Measurements from ENCODE around the gene DBT.

The DBT gene

DNA sequence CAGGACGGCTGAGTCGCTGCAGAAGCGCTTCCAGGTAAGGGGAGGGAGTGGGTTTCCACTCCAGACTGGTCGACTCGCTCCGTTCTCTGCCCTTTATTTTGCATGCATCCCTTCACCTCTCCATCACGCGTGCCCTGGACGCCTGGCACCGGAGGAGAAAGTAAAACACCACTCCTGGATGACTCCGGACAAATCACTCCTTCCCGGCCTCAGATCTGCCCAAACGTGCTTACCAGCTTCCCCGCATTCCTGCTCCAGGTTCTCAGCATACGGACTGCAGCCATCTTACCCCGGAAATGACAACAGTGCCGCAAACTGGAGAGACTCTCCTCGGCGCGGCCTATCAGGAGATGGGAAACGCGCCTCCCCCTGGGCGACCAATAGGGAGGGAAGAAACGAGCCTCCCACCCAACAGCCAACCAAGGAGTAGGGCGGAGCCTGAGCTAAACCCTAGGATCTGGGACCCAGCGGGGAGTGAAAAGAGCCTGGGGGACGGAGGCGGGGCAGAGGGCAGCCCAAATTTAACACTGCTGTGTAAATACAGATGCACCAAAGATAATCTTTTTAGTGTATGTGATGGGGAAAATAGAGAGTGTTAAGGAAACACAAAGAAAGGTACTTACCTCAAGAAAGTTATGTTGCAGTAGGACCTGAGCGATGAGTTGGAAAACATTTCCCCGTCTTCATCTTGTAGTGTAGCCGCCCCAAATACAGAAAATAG is at the start of gene DBT (continued):
- TF ChIP-seq, protein P1, sequence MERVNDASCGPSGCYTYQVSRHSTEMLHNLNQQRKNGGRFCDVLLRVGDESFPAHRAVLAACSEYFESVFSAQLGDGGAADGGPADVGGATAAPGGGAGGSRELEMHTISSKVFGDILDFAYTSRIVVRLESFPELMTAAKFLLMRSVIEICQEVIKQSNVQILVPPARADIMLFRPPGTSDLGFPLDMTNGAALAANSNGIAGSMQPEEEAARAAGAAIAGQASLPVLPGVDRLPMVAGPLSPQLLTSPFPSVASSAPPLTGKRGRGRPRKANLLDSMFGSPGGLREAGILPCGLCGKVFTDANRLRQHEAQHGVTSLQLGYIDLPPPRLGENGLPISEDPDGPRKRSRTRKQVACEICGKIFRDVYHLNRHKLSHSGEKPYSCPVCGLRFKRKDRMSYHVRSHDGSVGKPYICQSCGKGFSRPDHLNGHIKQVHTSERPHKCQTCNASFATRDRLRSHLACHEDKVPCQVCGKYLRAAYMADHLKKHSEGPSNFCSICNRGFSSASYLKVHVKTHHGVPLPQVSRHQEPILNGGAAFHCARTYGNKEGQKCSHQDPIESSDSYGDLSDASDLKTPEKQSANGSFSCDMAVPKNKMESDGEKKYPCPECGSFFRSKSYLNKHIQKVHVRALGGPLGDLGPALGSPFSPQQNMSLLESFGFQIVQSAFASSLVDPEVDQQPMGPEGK (tag by site-specific recombination; IDR thresholded peaks at IDR 0.05), result peak; percentile 77
- TF ChIP-seq ZNF311 (tag by site-specific recombination; IDR thresholded peaks at IDR 0.05; ENCODE audit: borderline replicate concordance), result no peak
- 0 out of 2 replicates have a peak, but pooled peaks have one; percentile 10 for TF ChIP-seq ZBTB21 (tag by site-specific recombination; IDR thresholded peaks at IDR 0.05)
- peak; percentile 65; the same call in 1 of the 2 replicates for TF ChIP-seq ZNF394 (tag by site-specific recombination; IDR thresholded peaks at IDR 0.05; ENCODE audit: borderline replicate concordance)
- no peak for TF ChIP-seq ZNF350 (tag by site-specific recombination; IDR thresholded peaks at IDR 0.05)
- peak; percentile 38; the same call in 1 of the 2 replicates for TF ChIP-seq ZNF561 (tag by site-specific recombination; IDR thresholded peaks at IDR 0.05; ENCODE audit: borderline replicate concordance)
- TF ChIP-seq ZSCAN30 (tag by site-specific recombination; IDR thresholded peaks at IDR 0.05), result peak; percentile 66; the same call in 1 of the 2 replicates
- TF ChIP-seq, protein P2, sequence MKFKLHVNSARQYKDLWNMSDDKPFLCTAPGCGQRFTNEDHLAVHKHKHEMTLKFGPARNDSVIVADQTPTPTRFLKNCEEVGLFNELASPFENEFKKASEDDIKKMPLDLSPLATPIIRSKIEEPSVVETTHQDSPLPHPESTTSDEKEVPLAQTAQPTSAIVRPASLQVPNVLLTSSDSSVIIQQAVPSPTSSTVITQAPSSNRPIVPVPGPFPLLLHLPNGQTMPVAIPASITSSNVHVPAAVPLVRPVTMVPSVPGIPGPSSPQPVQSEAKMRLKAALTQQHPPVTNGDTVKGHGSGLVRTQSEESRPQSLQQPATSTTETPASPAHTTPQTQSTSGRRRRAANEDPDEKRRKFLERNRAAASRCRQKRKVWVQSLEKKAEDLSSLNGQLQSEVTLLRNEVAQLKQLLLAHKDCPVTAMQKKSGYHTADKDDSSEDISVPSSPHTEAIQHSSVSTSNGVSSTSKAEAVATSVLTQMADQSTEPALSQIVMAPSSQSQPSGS (tag by site-specific recombination; IDR thresholded peaks at IDR 0.05; ENCODE audit: low read depth), result no peak
- no peak for TF ChIP-seq ZNF837 (tag by site-specific recombination; IDR thresholded peaks at IDR 0.05)
- peak; percentile 81 for TF ChIP-seq SP7 (tag by site-specific recombination; IDR thresholded peaks at IDR 0.05)
- TF ChIP-seq ZNF610 (tag by site-specific recombination; IDR thresholded peaks at IDR 0.05; ENCODE audit: borderline replicate concordance), result peak; percentile 55; the same call in 1 of the 2 replicates
- no peak for TF ChIP-seq ZNF514 (tag by site-specific recombination; IDR thresholded peaks at IDR 0.05)
- peak; percentile 97 for TF ChIP-seq SP2 (tag by site-specific recombination; IDR thresholded peaks at IDR 0.05)
- no peak for TF ChIP-seq ZNF184 (tag by site-specific recombination; IDR thresholded peaks at IDR 0.05)
- TF ChIP-seq, protein P3, sequence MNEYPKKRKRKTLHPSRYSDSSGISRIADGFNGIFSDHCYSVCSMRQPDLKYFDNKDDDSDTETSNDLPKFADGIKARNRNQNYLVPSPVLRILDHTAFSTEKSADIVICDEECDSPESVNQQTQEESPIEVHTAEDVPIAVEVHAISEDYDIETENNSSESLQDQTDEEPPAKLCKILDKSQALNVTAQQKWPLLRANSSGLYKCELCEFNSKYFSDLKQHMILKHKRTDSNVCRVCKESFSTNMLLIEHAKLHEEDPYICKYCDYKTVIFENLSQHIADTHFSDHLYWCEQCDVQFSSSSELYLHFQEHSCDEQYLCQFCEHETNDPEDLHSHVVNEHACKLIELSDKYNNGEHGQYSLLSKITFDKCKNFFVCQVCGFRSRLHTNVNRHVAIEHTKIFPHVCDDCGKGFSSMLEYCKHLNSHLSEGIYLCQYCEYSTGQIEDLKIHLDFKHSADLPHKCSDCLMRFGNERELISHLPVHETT (tag by site-specific recombination; IDR thresholded peaks at IDR 0.05), result peak; percentile 56; the same call in 1 of the 2 replicates
- TF ChIP-seq KLF16 (tag by site-specific recombination; IDR thresholded peaks at IDR 0.05), result peak; percentile 40; the same call in 1 of the 2 replicates
- TF ChIP-seq, protein P4, sequence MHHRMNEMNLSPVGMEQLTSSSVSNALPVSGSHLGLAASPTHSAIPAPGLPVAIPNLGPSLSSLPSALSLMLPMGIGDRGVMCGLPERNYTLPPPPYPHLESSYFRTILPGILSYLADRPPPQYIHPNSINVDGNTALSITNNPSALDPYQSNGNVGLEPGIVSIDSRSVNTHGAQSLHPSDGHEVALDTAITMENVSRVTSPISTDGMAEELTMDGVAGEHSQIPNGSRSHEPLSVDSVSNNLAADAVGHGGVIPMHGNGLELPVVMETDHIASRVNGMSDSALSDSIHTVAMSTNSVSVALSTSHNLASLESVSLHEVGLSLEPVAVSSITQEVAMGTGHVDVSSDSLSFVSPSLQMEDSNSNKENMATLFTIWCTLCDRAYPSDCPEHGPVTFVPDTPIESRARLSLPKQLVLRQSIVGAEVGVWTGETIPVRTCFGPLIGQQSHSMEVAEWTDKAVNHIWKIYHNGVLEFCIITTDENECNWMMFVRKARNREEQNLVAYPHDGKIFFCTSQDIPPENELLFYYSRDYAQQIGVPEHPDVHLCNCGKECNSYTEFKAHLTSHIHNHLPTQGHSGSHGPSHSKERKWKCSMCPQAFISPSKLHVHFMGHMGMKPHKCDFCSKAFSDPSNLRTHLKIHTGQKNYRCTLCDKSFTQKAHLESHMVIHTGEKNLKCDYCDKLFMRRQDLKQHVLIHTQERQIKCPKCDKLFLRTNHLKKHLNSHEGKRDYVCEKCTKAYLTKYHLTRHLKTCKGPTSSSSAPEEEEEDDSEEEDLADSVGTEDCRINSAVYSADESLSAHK (tag by site-specific recombination; IDR thresholded peaks at IDR 0.05), result 0 out of 2 replicates have a peak, but pooled peaks have one; percentile 2
- no peak for TF ChIP-seq ZNF426 (tag by site-specific recombination; IDR thresholded peaks at IDR 0.05)
- TF ChIP-seq, protein P5, sequence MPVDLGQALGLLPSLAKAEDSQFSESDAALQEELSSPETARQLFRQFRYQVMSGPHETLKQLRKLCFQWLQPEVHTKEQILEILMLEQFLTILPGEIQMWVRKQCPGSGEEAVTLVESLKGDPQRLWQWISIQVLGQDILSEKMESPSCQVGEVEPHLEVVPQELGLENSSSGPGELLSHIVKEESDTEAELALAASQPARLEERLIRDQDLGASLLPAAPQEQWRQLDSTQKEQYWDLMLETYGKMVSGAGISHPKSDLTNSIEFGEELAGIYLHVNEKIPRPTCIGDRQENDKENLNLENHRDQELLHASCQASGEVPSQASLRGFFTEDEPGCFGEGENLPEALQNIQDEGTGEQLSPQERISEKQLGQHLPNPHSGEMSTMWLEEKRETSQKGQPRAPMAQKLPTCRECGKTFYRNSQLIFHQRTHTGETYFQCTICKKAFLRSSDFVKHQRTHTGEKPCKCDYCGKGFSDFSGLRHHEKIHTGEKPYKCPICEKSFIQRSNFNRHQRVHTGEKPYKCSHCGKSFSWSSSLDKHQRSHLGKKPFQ (tag by site-specific recombination; IDR thresholded peaks at IDR 0.05), result no peak
- TF ChIP-seq, protein P6, sequence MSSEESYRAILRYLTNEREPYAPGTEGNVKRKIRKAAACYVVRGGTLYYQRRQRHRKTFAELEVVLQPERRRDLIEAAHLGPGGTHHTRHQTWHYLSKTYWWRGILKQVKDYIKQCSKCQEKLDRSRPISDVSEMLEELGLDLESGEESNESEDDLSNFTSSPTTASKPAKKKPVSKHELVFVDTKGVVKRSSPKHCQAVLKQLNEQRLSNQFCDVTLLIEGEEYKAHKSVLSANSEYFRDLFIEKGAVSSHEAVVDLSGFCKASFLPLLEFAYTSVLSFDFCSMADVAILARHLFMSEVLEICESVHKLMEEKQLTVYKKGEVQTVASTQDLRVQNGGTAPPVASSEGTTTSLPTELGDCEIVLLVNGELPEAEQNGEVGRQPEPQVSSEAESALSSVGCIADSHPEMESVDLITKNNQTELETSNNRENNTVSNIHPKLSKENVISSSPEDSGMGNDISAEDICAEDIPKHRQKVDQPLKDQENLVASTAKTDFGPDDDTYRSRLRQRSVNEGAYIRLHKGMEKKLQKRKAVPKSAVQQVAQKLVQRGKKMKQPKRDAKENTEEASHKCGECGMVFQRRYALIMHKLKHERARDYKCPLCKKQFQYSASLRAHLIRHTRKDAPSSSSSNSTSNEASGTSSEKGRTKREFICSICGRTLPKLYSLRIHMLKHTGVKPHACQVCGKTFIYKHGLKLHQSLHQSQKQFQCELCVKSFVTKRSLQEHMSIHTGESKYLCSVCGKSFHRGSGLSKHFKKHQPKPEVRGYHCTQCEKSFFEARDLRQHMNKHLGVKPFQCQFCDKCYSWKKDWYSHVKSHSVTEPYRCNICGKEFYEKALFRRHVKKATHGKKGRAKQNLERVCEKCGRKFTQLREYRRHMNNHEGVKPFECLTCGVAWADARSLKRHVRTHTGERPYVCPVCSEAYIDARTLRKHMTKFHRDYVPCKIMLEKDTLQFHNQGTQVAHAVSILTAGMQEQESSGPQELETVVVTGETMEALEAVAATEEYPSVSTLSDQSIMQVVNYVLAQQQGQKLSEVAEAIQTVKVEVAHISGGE (tag by site-specific recombination; conservative IDR thresholded peaks at IDR 0.05; ENCODE audit: low read depth), result peak; percentile 38
- peak; percentile 49; the same call in 1 of the 2 replicates for TF ChIP-seq ZIC2 (tag by site-specific recombination; IDR thresholded peaks at IDR 0.05)
- TF ChIP-seq YY2 (tag by site-specific recombination; IDR thresholded peaks at IDR 0.05), result peak; percentile 71
- no peak for TF ChIP-seq ZNF777 (tag by site-specific recombination; IDR thresholded peaks at IDR 0.05; ENCODE audit: borderline replicate concordance)
- TF ChIP-seq, protein P7, sequence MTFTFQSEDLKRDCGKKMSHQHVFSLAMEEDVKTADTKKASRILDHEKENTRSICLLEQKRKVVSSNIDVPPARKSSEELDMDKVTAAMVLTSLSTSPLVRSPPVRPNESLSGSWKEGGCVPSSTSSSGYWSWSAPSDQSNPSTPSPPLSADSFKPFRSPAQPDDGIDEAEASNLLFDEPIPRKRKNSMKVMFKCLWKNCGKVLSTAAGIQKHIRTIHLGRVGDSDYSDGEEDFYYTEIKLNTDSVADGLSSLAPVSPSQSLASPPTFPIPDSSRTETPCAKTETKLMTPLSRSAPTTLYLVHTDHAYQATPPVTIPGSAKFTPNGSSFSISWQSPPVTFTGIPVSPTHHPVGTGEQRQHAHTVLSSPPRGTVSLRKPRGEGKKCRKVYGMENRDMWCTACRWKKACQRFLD (tag by site-specific recombination; IDR thresholded peaks at IDR 0.05), result no peak
- TF ChIP-seq ZEB2 (tag by site-specific recombination; IDR thresholded peaks at IDR 0.05), result 0 out of 2 replicates have a peak, but pooled peaks have one; percentile 13
